Activated CD4-positive, alpha-beta T cell treated with anti-CD3 and anti-CD28 coated beads for 1 hour (primary cell): Measurements from ENCODE around the gene CIPC.

Experiments used
- DNase-seq: peaks from one replicate; pipeline ENCODE4 v3.0.0-alpha.2; 2020

Gene CIPC

GRCh38 chr14:77158175-77158881, 60.3 kb downstream of the CIPC start:
- DNase-seq, result no peak

GRCh38 chr14:77158882-77159255, 60.8 kb downstream of the CIPC start:
- DNase-seq, result no peak

- DNase-seq, result no peak
Measured at GRCh38 chr14:77161011-77161410, 63.0 kb downstream of the CIPC start.
